ENCODE measurements around the gene TMEM185B.
"Not testable (repeated sequence)": the region's sequence is repeated elsewhere in the genome, so short reads cannot be mapped to it uniquely, and the experiment has no call there.

Gene TMEM185B

DNA sequence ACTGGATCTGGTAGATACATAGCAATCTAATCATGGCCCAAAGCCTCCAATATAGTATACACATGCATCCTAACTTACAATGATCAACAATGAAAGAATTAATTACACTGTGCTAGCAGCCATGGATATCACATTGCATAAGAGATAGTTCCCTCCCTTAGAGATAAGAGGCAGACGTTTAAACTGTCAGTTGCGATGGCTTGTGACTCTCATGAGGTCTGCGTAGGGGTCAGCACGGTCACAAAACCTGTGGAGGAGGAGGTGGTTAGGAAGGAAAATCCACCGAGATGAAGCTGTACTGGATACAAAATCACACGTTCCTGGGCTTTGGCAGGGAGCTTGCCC is 28.7 kb upstream of the TMEM185B start:
- DNase-seq (ENCODE audit: low read depth, low spot score) = no peak

DNA sequence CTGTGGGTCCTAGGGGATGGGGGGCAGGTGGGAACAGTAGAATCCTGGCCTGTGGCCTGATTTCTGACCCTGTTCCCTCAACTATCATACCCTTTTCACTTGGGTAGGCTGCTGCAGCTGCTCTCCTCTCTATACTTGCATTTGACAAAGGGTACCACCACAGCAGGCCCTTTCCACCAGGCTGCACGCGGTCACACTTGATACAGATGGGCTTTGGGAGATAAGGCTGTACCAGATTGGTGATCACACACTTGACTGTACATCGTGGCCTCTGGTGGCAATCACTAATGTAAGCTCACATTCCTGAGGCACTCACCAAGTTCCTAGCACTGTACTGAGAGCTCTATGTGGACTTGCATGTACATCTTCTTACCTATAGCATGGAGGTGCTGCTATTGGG is 27.9 kb upstream of the TMEM185B start:
- no peak for DNase-seq (ENCODE audit: low read depth, low spot score)

DNA sequence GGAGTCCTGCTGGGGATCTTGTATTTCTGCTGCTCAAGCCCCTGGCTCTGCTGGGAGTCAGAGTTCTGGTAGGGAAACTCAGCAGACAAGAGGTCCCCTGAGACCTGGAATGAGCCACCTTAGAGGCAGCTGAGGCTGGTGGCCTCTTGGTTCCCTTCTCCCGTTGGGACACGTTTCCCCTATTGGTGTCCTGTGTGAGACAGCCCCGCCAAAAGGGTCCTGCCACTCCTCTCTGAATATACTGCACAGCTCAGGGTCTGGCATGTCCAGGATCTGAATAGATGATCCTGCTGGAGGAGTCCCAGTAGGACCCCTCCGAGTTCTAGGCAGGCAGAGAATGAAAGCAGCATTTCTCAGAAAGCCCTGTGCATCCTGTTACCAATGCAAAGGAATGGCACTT is 27.4 kb upstream of the TMEM185B start:
- DNase-seq (ENCODE audit: low read depth, low spot score) = no peak

DNA sequence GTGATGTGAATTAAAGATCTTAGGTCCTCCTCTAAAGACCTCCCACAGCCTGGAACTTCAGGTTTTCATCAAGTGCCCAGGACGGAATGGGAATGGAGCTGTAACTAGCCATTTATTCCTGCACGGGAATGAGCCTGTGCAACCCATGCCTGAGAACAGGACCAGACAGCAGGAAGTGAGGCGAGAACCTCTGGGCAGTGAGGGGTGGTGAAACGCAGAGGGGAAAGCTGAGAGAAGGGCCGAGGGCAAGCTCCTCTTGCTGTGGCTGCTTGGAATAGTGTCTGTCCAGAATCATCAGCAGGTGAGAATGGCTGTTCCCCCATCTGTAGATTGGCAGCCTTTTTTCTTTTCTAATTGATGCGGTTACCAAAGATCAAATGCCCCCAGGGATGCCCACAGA is 24.7 kb upstream of the TMEM185B start:
- no peak for DNase-seq (ENCODE audit: low read depth, low spot score)

DNA sequence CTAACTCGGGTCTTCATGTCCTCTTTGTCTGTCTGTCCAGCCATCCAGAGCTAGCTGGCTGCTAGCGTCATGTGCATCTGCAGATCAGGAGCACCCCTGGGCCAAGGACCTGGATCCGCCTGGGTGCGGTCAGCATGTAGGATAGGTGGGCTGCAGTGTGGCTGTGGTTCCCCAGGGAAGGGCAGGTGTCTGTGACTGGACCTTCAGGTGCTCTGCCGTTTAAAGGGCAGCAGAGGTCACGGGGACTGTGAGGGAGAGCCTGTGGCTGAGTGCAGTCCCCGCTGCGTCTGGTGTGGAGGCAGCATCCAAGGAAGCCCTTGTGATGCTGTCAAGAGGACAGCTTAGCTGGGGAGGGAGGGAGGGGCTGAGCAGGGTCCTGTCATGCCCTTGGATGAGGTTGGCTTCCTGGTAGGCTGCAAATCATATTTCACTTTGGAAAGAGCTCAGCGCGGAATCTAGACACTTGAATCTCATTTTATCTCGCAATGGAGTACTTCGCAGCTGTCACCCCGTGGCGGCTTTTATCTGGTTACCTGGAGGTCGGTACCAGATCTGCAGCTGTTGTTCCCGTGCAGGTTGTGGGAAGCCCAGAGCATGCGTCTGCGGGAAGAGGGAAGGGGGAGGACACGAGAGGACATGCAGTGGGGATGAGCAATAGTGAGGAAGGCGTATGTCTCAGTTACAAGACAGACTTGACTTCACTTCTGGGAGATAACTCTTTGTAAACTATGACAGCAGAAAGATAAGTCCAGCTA is 23.5 kb upstream of the TMEM185B start:
- no peak for DNase-seq (ENCODE audit: low read depth, low spot score)

- peak; percentile 91 for DNase-seq (ENCODE audit: low read depth, low spot score)
Observed at GRCh38 chr2:120245520-120246332, 22.5 kb upstream of the TMEM185B start.

- peak; percentile 34 for DNase-seq (ENCODE audit: low read depth, low spot score)
Observed at GRCh38 chr2:120244656-120245519, 21.7 kb upstream of the TMEM185B start.

DNA sequence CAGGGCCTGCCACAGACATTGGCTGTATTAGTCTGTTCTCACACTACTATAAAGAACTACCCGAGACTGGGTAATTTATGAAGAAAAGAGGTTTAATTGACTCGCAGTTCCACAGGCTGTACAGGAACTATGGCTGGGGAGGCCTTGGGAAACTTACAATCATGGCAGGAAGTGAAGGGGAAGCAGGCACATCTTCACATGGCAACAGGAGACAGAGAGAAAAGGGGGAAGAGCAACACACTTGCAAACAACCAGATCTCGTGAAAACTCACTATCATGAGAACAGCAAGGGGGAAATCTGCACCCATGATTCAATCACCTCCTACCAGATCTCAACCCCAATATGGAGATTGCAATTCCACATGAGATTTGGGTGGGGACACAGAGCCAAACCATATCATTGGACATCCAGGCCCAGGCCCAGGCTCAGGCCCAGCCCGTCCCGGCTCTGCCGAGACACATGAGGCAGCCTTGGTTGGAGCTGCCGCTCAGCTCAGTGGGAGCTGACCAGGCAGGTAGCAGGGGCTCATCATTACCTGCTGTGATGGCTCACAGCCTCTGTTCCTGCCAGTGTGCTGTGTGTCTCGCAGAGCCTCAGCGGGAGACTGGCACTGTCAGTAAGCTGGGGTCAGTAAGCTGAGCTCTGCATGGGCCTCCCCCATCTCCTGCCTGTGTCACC is 20.8 kb upstream of the TMEM185B start:
- DNase-seq (ENCODE audit: low read depth, low spot score) = no peak

DNA sequence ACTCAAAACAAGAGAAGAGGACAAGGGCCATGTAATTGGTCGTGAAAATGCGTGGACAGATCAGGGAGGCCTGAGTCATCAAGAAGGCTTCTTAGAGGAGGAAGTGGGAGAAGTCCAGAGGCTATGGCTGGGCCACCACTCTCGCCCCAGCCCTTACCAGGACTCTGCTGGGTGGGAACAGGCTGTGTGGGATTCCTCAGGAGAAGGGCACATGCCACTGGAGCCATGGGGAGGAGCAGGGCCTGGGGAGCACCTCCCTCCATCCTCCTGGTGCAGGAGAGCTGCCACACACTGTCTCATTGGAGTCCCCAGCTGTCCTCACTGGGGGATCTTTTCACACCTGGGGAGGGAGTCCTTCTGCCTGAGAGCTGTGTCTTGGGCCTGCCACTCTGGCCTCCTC is 20.0 kb upstream of the TMEM185B start:
- peak; percentile 34 for DNase-seq (ENCODE audit: low read depth, low spot score)

DNA sequence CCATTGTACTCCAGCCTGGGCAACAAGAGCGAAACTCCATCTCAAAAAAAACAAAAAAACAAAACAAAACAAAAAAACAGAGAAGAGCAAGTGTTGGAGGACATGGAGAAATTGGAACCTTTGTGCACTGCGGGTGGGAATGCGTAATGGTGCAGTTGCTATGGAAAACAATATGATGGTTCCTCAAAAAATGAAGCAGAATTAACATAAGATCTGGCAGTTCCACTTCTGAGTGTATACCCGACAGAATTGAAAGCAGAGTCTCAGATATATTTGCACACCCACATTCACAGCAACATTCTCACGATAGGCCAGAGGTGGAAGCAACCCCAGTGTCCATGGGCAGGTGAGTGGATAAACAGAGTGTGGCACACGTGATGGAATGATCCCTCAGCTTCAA is 18.5 kb upstream of the TMEM185B start:
- no peak for DNase-seq (ENCODE audit: low read depth, low spot score)

DNA sequence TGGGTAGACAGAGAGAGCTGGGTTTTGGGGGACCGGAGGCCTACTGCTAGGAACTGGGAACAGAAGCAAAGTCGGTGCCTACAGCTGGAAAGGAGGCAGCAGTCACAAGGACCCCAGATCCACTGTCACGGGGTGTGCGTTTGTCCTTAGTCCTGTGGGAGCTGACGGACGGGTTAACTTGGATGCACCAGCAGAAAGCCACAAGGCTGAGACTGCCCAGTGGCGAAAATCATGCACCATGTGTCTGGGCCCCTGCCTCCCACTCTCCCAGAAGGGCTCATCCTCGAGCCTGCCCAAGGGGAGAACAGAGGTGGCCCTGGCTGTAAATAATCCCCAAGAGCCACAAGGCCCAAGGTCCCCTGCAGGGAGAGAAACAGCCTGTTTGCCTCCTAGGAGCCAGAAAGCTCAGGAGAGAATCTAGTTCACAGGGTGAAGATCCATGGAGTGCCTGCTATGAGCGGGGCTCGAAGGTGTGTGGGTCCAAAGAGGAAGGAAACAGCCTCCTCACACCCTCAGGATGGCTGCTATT is 17.8 kb upstream of the TMEM185B start:
- DNase-seq (ENCODE audit: low read depth, low spot score) = no peak

GRCh38 chr2:120239488-120240287 is 16.5 kb upstream of the TMEM185B start:
- DNase-seq (ENCODE audit: low read depth, low spot score) = peak; percentile 52

DNA sequence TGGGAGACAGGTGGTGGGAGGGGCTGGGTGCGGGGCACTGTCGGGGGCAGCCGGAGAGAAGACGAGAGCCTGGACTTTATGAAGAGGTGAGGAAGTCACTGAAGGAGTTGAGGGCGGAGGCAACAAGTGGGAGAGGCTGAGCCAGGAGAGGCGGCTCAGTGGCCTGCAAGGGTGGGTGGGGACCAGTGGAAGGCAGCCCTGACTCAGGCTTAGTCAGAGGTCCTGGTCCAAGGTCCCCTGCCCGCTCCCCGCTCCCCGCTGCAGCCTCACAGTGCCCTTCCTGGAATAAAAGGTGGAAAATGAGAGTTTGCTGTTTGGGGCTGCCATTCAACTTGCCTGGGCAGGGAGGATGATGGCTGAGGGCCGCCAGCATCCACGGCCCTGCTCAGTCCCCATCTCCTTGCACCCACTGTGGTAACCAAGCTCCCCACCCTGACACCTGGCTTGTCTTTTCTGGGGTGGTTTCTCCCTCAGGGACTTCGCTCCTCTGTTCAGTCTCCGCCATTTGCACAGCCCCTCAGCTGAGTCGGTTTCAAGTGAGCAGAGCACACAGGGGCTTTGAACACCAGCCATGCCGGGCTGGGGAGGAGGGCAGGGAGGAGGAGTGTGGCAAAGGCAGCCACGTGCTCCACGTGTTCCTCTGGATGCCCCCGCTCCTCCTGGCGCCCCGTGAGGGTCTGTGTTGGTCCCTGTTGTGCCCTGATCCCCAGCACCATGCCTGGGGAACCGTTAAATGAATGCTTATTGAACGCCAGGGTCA is 15.7 kb upstream of the TMEM185B start:
- no peak for DNase-seq (ENCODE audit: low read depth, low spot score)

GRCh38 chr2:120237491-120237902 is 14.3 kb upstream of the TMEM185B start:
- peak; percentile 80 for DNase-seq (ENCODE audit: low read depth, low spot score)

GRCh38 chr2:120236791-120237190 is 13.6 kb upstream of the TMEM185B start:
- DNase-seq (ENCODE audit: low read depth, low spot score) = no peak

DNA sequence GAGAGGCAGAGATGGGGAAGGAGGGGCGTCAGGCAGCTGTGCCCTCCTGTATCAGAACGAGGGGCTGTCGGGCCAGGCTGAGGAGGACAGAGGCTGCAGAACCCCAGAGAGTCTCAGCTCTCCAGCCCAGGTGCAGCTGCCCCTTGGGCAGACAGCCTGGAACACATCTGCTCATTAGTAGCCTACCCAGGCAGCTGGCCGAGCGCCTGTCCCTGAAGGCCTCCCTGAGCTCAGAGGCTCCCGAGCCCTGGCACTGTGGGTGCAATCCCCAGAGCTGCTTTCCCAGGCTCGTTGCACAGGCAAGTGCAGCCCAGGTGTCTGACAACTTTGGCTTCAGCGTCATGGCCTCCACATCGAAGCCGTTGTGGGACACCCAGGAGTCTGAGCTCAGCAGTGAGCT is 13.1 kb upstream of the TMEM185B start:
- DNase-seq (ENCODE audit: low read depth, low spot score) = no peak

GRCh38 chr2:120235681-120236080 is 12.5 kb upstream of the TMEM185B start:
- DNase-seq (ENCODE audit: low read depth, low spot score) = no peak

- not testable (repeated sequence) for DNase-seq (ENCODE audit: low read depth, low spot score)
Observed at GRCh38 chr2:120235158-120235557, 12.0 kb upstream of the TMEM185B start.

DNA sequence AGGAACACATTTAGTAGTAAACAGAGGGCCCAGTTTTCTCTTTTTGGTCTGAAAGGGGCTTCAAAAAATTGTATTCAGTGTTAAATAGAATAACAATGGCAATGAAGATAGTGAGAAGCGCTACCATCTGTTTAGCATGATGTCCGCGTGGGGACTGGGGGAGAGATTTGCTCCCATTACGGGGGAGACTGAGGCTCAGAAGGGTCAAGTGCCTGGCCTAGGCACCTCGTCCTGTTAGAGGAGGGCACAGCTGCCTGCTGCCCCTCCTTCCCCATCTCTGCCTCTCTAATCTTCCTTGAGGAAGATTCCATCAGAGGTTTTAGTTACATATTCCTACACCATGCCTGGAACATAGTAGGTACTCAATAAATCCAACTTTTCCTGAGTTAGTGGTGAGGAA is 10.1 kb upstream of the TMEM185B start:
- DNase-seq (ENCODE audit: low read depth, low spot score) = no peak
